ENCODE data around the gene SMAD7.

SMAD7 gene

DNA sequence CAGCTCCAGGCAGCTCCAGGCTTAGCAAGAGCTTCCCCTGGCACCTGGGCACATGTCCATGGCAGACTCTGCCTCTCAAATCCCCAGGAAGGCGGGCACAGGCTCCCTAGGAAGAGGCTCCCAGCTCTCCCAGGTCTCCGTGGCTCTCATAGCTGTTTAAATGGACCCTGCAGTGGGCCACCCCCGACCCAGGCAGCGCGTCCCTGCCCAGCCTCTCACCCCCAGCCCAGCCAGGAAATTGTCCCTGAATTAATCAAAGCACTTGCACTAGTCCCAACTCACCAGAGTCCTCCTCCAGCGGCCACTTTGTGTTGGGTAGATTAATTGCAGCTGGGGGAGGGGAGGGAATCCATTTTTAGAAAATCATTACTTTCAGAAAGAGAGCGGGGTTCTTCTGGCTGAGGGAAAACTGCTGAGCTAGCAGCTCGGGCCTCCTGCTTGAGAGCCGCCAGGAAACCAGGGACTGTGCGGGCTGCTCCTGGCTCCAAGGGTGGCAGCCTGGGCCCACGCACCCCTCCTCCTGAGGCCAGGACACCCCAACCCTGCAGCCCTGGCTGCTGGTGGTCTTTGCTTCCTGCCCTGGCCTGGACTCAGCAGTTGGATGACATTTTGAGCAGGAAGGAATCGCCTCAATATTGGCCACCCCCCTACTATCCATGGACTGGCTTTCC is 36.0 kb downstream of the SMAD7 start:
- DNase-seq (ENCODE audit: low read depth) = no peak

DNA sequence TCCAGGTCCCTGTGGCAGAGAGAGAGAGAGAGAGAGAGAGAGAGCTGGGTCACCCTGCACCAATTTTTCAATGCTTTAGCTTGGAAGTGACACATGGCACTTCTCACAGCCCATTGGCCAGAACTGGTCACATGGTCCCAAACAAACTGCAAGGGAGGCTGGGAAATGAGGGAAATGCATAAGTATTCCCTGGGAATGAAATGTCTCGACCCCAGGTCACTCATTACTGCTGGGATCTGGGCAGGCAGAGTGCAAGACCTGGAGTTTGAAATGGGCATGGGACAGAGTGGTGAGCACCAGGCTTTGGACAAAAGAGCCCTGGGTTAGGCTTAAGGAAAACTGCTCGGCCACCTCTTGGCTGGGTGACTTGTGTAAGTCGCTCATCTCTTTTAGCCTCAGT is 37.0 kb downstream of the SMAD7 start:
- DNase-seq (ENCODE audit: low read depth) = no peak

DNA sequence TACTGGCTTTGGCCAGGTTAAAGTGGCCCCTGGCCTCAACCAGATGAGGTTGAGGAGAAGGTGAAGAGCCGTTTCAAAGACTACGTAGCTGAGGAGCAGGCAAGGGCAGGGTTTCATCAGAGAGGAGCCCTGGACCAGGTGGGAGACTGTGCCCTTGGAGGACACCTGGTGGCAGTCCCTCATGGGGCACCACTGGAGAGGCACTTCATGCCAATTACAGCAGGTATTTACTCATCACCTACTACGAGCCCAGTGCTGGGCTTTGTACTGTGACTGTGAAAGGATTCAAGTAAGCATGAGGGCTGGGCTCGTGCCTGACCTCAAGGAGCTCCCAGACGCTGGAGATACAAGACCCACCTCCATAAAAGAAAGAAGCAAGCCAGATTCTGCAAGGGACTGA is 37.6 kb downstream of the SMAD7 start:
- no peak for DNase-seq (ENCODE audit: low read depth)

DNA sequence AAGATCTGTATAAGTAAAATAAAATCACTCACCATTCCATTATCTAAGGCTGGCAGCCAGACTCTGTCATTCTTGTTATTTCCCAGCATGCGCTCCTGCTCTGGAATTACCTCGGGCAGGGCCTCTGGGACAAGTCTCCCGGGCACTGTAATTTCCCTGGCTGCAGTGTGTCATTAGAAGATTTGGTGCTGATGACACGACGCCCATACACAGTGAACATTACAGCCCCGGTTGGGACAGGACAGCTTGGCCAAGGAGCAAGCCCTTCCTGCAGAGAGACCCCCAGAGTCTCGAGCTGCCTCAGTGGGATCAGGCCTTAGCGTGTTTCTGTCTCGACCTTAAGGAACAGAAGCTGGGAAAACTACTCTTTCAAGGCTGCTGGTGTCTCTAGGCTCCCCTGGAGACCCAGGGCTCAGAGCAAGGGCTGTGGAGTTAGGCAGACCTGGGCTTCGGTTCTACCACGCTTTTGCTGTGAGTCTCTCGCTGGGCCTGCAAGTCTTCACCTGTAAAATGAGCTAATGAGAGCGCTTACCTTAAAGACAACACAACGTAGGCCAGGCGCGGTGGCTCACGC is 39.7 kb downstream of the SMAD7 start:
- DNase-seq (ENCODE audit: low read depth) = no peak

DNA sequence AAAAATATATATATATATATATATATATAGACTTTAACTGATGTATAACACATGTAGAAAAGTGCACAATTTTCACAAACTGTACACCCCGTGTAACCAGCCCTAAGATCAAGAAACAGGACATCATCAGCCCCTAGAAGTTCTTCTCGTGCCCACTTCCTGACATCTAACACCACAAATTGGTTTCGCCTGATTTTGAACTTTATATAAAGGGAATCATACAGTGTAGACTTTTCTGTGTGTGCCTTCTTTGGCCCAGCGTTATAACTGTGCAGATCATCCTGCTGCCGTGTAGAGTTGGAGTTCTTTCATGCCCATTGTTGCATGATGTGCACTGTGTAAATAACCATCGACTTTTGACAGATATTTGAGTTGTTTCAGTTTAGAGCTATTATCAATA is 41.0 kb downstream of the SMAD7 start:
- DNase-seq (ENCODE audit: low read depth) = no peak

DNA sequence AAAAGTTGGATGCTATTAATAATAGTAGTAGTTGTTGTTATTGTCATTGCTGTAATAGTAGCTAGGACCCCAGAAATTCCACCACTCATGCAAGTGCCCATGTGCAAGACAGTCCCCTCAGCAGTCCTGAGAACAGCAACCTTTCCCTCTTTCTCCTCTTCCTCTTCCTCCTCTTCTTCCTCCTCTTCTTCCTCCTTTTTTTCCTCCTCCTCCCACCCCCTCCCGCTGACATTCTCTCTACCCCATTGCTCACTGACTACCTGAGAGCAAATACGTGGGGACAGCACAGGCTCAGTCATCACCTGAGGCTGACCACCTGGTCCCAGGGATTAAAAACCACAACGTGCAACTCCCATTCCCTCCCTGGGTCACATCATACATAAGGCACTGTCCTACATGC is 41.8 kb downstream of the SMAD7 start:
- no peak for DNase-seq (ENCODE audit: low read depth)

DNA sequence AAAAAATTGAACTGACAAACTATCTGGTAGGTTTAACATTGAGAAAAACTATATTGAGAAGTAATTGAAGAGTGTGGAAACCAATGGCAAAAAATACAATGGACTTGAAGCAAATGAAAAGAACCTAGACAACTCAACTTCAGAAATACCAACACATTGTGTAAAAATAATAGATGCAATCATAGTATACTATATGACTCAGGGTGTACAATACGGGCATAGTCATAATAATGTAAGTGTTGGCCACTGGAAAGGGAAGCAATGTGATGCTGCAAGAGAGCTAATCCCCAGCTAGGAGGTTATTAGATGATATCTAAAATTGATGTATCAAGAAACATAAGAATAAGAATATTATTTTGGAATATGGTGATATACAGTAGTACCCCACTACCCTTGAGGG is 45.3 kb downstream of the SMAD7 start:
- no peak for DNase-seq (ENCODE audit: low read depth)

DNA sequence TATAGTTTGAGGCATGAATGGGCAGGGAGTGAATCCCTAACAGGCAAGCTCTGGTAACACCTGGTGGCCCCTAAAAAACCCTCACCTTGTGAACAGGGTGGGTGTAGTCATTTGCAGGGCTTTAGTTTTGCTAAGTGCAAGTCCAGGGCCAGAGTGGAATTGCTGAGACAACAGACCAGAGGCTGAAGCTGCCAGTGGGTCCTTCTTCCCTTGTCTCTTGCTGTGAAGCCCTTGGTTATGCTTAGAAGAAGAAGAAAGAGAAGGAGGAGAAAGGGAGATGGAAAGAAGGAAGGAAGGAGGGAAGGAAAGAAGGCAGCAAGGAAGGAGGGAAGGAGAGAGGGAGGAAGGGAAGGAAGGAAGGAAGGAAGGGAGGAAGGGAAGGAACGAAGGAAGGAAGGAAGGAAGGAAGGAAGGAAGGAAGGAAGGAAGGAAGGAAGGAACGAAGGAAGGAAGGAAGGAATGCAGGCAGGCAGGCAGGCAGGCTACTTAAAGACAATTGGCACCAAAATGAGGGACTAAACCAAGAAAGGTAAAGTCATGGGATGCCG is 45.8 kb downstream of the SMAD7 start:
- no peak for DNase-seq (ENCODE audit: low read depth)

DNA sequence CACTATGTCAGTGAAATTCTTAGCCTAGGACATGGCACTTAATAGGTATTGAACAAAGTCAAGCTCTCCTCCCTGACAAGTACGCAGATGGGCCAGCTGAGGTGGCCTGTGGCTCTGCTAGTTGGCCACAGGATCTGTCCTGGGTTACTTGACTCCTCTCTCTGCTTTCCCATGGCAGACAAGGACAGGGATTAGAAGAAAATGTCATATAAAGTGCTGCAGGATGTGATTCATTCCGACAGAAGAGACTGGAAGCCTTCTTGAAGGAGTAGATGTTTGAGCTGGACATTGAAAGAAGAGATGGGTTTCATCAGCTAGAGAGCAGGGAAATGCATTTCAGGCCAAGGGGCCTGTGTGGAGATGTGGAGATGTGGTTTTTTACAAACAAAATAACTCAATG is 46.7 kb downstream of the SMAD7 start:
- DNase-seq (ENCODE audit: low read depth) = no peak

DNA sequence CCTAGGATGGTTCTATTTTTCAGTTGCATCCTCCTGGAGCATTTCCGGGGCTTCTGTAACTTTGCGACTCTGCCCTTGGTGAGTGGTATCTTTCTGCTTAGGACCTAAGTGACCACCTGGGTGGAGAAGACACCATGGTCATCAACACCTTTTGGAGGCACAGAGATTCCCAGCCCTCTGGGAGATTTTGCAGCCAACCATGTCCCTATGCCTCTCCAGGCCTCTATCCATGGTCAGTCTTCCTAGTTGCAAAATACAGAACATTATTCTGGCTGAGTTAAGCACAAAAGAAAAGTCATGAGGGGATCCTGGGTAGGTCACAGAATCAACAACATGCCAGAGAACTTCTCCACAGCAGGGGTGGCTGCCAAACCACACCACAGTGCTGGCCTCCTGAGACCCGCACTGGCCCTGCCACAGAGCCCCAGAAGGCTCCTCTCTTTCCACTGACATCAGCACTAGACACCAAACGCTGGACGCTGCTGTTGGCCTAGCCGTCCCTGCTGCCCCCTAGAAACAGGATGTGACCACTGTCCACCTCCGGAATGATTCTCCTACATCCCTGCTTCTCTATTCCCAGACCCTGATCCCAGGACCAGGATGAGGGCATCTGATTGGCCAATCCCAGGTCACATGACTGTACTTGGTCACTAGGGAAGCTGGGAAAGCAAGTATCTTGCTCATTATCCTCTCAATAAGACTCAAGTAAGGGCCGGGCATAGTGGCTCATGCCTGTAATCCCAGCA is 47.7 kb downstream of the SMAD7 start:
- DNase-seq (ENCODE audit: low read depth) = no peak

DNA sequence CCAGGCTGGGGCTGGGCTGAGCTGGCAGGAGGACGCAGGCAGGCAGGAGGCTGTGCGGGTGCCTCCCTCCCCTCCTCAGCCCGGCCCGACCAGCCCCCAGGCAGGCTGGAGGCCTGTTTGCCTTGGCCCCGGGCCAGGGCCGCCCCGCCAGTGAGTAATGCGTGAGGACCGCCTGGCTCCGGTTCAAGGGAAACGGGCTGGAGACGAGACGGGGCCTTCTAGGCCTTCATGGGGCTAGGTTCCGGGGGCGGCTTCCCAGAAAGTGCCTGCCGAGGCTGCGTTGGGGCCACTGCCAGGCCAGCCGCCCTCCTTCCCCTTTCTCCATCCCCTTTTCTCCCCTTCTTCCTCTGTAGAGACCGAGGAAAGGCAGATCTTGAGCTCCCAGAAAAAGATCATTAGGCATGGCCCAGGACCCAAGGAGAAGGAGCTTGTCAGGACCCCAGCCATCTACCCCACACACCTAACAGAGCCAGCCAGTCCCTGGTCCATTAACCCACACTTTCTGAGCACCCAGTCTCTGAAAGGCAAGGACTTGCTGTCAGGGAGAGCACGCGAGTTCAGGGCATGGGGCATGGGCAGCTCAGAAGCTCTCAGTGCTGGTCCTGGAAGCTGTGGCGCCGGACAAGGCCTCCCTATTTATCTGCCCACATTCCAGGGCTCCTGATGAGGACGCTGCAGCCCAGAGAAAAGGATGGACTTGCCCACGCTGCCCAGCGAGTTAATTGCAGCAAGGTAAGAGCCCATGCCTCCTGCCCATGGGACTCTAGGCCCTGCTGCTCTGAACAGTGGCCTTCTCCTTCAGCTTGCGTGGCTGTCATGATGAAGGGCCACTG is 48.5 kb downstream of the SMAD7 start:
- DNase-seq (ENCODE audit: low read depth) = no peak

DNA sequence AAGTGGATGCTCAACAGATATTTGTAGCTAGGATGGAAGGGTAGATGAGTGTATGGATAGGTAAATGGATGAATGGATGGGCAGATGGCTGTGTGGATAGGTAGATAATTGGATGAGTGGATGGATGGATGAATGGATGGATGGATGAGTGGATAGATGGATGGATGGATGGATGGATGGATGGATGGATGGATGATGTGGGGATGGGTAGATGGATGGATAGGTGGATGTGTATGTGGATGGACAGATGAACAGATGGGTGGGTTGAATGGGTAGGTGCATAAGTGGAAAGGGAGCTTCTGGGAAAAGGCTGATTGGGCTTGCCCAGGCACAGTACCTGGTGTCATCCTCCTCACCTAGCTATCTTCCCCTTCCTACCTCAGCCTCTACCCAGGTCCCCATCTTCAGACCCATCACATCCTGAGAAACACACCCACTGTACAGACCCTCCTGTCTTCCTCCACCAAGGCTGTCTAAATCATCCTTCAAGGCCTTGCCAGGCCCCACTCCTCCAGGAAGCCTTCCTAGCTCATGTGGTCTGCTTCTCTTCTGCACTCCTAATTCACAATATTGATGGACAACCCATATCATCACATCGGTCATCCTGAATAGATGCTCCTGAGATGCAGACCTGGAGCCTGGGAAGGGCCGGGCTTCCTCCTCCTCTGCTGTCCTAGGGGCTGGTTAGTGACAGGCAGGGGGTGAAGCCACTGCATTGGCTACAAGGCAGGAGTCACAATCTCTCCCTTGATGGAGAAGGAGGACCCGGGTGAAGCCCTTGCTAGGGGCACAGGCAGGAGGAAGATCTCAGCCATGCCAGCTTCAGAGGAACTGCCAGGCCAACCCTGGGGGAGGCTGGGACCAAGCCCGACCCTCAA is 49.4 kb downstream of the SMAD7 start:
- no peak for DNase-seq (ENCODE audit: low read depth)

DNA sequence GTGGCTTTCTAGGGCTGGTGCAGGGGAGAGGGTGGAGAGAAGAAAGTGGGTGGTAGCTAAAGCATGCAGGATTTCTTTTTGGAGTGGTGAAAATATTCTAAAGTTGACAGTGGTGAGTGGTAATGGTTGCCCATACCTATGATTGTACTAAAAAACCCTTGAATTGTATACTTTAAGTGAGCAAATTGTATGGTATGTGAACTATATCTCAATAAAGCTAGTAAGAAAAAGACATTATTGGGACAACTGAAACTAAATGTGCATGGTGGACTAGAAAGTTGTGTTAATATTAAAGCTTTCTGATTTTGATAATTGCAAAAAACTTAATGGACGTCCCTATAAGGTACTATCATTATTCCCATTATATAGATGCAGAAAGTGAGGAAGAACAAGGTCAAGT is 50.3 kb downstream of the SMAD7 start:
- DNase-seq (ENCODE audit: low read depth) = no peak

DNA sequence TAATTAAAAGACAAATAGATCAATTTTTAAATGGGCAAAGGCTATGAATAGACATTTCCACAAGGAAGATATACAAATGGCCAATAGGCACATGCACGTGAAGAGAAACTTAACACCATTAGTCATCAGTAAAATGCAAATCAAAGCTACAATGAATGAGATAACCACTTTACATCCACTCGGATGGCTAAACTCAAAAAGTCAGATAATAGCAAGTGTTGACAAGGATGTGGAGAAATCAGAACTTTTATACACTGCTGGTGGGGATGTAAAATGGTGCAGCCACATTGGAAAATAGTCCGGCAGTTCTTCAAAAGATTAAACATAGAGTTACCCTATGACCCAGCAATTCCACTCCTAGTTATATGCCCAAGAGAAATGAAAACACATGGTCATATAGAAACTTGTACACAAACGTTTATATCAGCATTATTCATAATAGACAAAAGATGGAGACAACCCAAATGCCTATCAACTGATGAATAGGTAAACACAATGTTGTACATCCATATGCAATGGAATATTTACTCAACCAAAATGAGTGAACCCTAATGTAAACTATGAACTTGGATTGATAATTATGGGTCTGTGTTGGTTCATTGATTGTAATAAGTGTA is 51.1 kb downstream of the SMAD7 start:
- DNase-seq (ENCODE audit: low read depth) = no peak

DNA sequence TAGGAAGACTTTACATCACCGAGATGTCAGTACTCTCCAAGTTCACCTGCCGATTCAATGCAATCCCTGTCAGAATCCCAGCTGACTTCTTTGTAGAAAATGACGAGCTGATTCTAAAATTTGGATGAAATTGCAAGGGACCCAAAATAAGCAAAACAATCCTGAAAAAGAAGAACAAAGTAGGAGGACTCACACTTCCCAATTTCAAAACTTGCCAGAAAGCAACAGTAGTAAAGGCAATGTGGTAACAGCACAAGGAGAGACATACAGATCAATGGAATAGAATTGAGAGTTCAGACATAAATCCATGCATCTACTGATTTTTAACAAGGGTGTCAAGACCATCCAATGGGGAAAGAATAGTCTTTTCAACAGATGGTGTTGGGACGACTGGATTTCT is 52.2 kb downstream of the SMAD7 start:
- DNase-seq (ENCODE audit: low read depth) = no peak

DNA sequence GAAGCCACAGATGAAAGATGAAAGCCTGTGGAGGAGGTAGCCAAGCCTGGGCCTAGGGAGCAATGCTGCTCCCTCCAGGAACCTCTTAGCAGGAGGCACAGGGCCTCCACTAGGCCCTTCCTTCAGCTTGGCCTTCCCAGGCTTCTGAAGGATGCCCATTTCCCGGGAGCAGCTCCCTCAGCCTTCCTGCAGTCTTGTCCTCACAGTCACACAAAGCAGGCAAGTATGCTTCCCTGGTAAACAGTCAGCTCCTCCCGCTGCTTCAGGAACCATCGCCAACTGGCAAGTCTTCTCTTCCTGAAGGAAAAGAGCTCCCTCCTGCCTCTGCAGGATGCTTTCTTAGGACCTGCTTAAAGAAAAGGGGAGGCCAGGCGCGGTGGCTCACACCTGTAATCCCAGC is 53.2 kb downstream of the SMAD7 start:
- no peak for DNase-seq (ENCODE audit: low read depth)

DNA sequence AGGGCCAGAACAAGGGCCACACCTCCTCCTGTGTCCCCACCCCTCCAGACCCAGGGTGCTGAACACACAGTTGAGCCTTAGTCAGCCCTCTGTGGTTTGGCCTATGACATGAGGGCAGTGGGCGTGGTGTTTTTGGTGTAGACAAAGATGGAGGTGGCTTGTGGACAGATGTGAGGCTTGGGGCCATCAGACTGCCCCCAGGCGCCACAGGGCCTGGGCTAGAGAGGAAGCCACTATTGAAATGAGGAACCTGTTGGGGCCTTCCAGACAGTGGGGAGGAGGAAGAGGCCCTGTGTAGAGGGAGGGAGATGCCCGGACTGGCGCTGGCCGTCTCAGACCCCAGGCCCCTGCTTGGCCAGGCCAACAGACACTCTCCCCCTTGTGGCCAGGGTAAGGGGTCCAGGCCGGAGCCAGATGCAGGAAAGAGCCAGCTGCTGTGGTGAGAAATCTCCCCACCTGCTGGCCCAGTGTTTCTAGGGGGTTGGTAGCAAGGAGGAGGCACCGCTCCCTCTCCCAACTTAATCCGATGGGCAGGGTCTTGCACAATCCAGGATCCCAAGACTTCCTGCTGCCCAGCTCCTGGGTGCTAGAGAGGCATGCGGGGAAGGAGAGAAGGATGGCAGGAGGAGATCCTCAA is 53.8 kb downstream of the SMAD7 start:
- no peak for DNase-seq (ENCODE audit: low read depth)

DNA sequence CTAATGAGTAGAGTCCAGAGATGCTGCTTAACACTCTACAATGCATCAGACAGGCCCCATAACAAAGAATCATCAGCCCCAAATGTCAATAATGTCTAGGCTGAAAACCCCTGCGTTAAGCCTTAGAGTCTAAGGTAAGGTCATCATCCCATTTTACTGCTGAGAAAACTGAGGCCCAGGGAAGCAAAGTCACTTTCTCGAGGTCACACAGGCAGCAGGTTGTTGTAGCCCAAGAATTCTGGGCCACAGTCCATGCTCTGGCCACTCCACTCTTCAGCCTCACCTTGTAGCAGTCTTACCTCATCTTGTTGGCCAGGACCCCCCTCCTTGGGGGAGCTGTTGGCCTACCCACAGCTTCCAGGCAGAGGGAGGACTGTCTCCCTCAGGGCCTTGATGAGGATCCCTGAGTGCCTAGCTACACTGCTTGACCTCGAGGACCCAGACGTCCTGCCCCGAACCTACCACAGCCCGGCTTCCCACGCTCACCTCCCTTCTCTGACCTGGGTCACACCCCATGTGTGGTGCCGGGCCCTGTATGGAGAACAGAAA is 54.4 kb downstream of the SMAD7 start:
- DNase-seq (ENCODE audit: low read depth) = no peak

DNA sequence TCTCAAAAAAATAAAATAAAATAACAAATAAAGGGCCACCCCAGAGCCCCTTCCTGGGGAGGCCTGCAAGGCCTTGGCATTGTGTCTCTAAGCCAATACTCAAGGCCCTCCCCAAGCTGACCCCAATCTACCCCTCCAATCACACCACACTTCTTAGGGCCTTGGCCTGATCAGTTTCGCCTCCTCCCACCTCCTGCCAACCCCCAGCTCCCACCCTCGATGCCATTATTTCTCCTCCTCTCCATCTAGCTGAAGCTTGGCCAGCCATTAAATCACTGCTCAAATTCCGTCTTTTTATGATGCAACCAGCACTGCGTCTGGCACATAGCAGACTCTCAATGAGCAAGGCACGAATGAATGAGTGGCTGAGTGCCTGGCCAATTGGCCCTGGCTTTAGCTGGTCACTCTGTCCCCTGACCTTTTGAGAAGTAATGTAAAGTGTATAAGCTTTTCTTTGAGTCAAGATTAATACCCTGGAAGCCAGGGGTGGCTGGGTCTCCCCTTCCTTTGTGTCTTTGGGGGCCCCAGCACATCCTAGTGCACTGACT is 55.9 kb downstream of the SMAD7 start:
- DNase-seq (ENCODE audit: low read depth) = no peak
